ENCODE measurements around the gene GNAZ. TPM values are rescaled to one million over a fixed set of nuclear protein-coding genes. Genes with fewer than 3 reads are reported as not detected.
"Not testable (repeated sequence)": the region's sequence is repeated elsewhere in the genome, so short reads cannot be mapped to it uniquely, and the experiment has no call there.

The GNAZ gene
- 1 to 10 TPM; 4.2 to 8.2 (median 4.8) TPM for total RNA-seq

GRCh38 chr22:23070418-23071229 is at the start of gene GNAZ:
GNAZ (plus strand) TSS chr22:23070519; CDS start chr22:23095696, 25,177 bp downstream.
- TF ChIP-seq, protein P1, sequence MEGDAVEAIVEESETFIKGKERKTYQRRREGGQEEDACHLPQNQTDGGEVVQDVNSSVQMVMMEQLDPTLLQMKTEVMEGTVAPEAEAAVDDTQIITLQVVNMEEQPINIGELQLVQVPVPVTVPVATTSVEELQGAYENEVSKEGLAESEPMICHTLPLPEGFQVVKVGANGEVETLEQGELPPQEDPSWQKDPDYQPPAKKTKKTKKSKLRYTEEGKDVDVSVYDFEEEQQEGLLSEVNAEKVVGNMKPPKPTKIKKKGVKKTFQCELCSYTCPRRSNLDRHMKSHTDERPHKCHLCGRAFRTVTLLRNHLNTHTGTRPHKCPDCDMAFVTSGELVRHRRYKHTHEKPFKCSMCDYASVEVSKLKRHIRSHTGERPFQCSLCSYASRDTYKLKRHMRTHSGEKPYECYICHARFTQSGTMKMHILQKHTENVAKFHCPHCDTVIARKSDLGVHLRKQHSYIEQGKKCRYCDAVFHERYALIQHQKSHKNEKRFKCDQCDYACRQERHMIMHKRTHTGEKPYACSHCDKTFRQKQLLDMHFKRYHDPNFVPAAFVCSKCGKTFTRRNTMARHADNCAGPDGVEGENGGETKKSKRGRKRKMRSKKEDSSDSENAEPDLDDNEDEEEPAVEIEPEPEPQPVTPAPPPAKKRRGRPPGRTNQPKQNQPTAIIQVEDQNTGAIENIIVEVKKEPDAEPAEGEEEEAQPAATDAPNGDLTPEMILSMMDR (IDR thresholded peaks at IDR 0.05): no peak
- no peak for TF ChIP-seq POLR2A (IDR thresholded peaks at IDR 0.05)
- peak within 1 kb of the TSS; percentile 14 to 52 (median 21) for H3K4me3 ChIP-seq (replicated peaks in 1 of 3)
- peak; percentile 9 to 43 for DNase-seq
- no peaks in the 10 kb centered on the region for H3K36me3 ChIP-seq
- no peak within 1 kb of the TSS for H3K27ac ChIP-seq
- WGBS, 2 donors: 2 to 9% methylated on average over 5 to 25 of the region's 87 CpGs
- H3K4me1 ChIP-seq: peaks cover 9 to 13% of the 10 kb centered on the region in 2 donors
- no peaks in the 10 kb centered on the region for H3K27me3 ChIP-seq
- H3K9me3 ChIP-seq: no peaks in the 10 kb centered on the region
- intact Hi-C loops (cut with DNase I): no loop called here

- TF ChIP-seq, protein P1 (IDR thresholded peaks at IDR 0.05): no peak
- no peak for TF ChIP-seq POLR2A (IDR thresholded peaks at IDR 0.05)
- intact Hi-C loops (cut with DNase I): no loop called here
- H3K9me3 ChIP-seq: no peaks in the 10 kb centered on the region
These were observed 49.5 kb upstream of the GNAZ start for GRCh38 chr22:23020659-23021293.

GRCh38 chr22:23021660-23022353 is 48.5 kb upstream of the GNAZ start:
- H3K4me1 ChIP-seq; H3K9me3 ChIP-seq; DNase-seq; intact Hi-C loops (cut with DNase I); H3K4me3 ChIP-seq (replicated peaks in 1 of 3); H3K27me3 ChIP-seq; H3K36me3 ChIP-seq; H3K27ac ChIP-seq: not testable (repeated sequence)
- WGBS, 2 donors: 78 to 91% methylated on average over 3 of the region's 3 CpGs

More at GRCh38 chr22:23020659-23021293, 49.5 kb upstream of the GNAZ start:
- H3K27ac ChIP-seq: no peak overlapping the region
- no peaks in the 10 kb centered on the region for H3K36me3 ChIP-seq
- no peaks in the 10 kb centered on the region for H3K27me3 ChIP-seq
- H3K4me1 ChIP-seq: no peaks in the 10 kb centered on the region
- H3K4me3 ChIP-seq (replicated peaks in 1 of 3): no peak overlapping the region
- DNase-seq: no peak

DNA sequence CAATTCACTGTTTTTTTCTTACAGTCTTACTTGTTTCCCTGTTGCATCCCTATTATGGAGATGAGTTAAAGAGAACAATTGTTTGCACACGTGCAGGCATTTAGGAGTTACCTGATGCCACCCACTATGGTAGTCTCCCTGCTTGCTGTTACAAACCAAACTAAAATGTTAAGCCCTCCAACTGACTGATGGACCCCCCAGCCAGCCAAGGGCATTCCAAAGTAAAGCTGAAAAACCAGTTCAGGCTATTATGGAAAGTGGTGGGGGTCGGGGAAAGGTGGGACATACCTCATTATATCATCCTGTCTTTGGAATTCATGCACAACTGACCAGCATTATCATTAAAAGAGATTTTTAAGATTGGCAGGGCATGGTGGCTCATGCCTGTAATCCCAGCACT is 47.0 kb upstream of the GNAZ start:
- Histone ChIP-seq H3K9me3 (no peaks in the 10 kb centered on the region), H3K27me3 (no peaks in the 10 kb centered on the region), H3K4me3 (replicated peaks in 1 of 3) (no peak overlapping the region), H3K36me3 (no peaks in the 10 kb centered on the region), H3K27ac (no peak overlapping the region), H3K4me1 (no peaks in the 10 kb centered on the region)
- DNase-seq: no peak
- TF ChIP-seq POLR2A (IDR thresholded peaks at IDR 0.05): no peak
- TF ChIP-seq, protein P1 (IDR thresholded peaks at IDR 0.05): no peak
- intact Hi-C loops (cut with DNase I): no loop called here
- 62 to 74% methylated on average over 2 of the region's 2 CpGs for WGBS, 2 donors

- WGBS, 2 donors: 91 to 98% methylated on average over 10 of the region's 10 CpGs
- intact Hi-C loops (cut with DNase I): no loop called here
These were observed 43.5 kb upstream of the GNAZ start for GRCh38 chr22:23026777-23027176.

GRCh38 chr22:23027849-23028248 is 42.5 kb upstream of the GNAZ start:
- H3K4me1 ChIP-seq; DNase-seq; H3K9me3 ChIP-seq; H3K27me3 ChIP-seq; intact Hi-C loops (cut with DNase I); H3K27ac ChIP-seq; H3K36me3 ChIP-seq; H3K4me3 ChIP-seq (replicated peaks in 1 of 3): not testable (repeated sequence)

More at GRCh38 chr22:23026777-23027176, 43.5 kb upstream of the GNAZ start:
- H3K27me3 ChIP-seq: no peaks in the 10 kb centered on the region
- no peaks in the 10 kb centered on the region for H3K4me1 ChIP-seq
- TF ChIP-seq, protein P1 (IDR thresholded peaks at IDR 0.05): no peak
- TF ChIP-seq POLR2A (IDR thresholded peaks at IDR 0.05): no peak
- no peak overlapping the region for H3K4me3 ChIP-seq (replicated peaks in 1 of 3)
- DNase-seq: no peak
- H3K36me3 ChIP-seq: no peaks in the 10 kb centered on the region
- H3K27ac ChIP-seq: no peak overlapping the region
- H3K9me3 ChIP-seq: no peaks in the 10 kb centered on the region

All from thyroid gland (tissue), 4 donors.